ENCODE results near the gene CDK5R2.

DNA sequence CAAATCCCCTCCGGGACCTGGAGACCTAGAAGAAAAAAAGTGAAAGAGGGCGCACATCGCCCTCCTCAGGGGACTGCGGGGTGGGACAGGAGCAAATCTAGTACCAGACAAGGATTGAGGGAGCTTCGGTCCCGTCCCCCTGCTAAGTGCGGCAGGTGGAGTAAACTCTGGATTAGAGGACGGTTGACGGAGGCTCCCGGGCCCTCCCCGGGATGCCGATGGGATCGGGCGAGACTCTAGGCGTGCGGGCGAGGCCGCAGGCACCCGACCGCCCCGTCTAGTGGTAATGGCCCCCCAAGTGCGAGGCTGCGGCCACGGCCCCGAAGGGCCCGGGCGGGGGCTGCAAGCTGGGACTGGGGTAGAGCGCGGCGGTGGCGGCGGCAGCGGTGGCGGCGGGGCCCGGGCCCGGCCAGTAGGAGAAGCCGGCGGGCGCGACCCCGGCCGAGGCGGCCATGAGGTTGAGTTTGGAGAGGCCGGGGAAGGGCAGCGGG lies 22.0 kb downstream of the CDK5R2 start:
- TF ChIP-seq POLR2A (IDR thresholded peaks at IDR 0.05) (no peak), CTCF (IDR thresholded peaks at IDR 0.05) (no peak)
